ENCODE data around the gene LRRC47. TPM values are rescaled to one million over a fixed set of nuclear protein-coding genes. Genes with fewer than 3 reads are reported as not detected.

Gene LRRC47
- total and polyA plus RNA-seq, 2 of the 13 experiments (the other 11 are each of a cell fraction or from before 2014, with no cell fraction given), result 18.3 to 52.5 TPM

GRCh38 chr1:3775490-3776230, 20.6 kb downstream of the LRRC47 start (continued):
- TF ChIP-seq ATF5 (CRISPR knock-in tag; IDR thresholded peaks at IDR 0.05; ENCODE audit: low read depth) (0 out of 2 replicates have a peak, but pooled peaks have one; percentile 18), RAD51 (IDR thresholded peaks at IDR 0.05; ENCODE audit: borderline replicate concordance) (no peak), ZNF275 (CRISPR knock-in tag; IDR thresholded peaks at IDR 0.05; ENCODE audit: borderline replicate concordance) (peak; percentile 74; the same call in 1 of the 2 replicates), REL (CRISPR knock-in tag; conservative IDR thresholded peaks at IDR 0.05) (peak; percentile 67; the same call in 1 of the 2 replicates), ZNF552 (CRISPR knock-in tag; IDR thresholded peaks at IDR 0.05; ENCODE audit: borderline replicate concordance) (peak; percentile 92), TBL1XR1 (IDR thresholded peaks at IDR 0.05; ENCODE audit: borderline replicate concordance, low read length, partially characterized antibody) (no peak), SUZ12 (IDR thresholded peaks at IDR 0.05; ENCODE audit: low read depth, low read length) (no peak), ZSCAN31 (CRISPR knock-in tag; IDR thresholded peaks at IDR 0.05; ENCODE audit: low read depth) (peak; percentile 88), ZBTB49 (CRISPR knock-in tag; IDR thresholded peaks at IDR 0.05; ENCODE audit: borderline replicate concordance) (peak; percentile 59; the same call in 1 of the 2 replicates), ZNF790 (CRISPR knock-in tag; IDR thresholded peaks at IDR 0.05; ENCODE audit: borderline replicate concordance) (no peak; the same call in 1 of the 2 replicates), ZNF567 (CRISPR knock-in tag; IDR thresholded peaks at IDR 0.05; ENCODE audit: borderline replicate concordance) (no peak; the same call in 1 of the 2 replicates), HMGXB3 (CRISPR knock-in tag; IDR thresholded peaks at IDR 0.05; ENCODE audit: borderline replicate concordance) (no peak; the same call in 1 of the 2 replicates)
